ENCODE results near the gene LIPH.

- TF ChIP-seq POLR2AphosphoS5 (IDR thresholded peaks at IDR 0.05; ENCODE audit: borderline replicate concordance, low read depth, low read length) (no peak), EZH2 (IDR thresholded peaks at IDR 0.05) (no peak)
Measured at GRCh38 chr3:185583925-185584324, 31.5 kb upstream of the LIPH start.

Data from SK-N-MC (cell line).